ENCODE data around the gene FILIP1. TPM values are rescaled to one million over a fixed set of nuclear protein-coding genes. Genes with fewer than 3 reads are reported as not detected.

FILIP1 gene
- total and polyA plus RNA-seq, 8 donors: 0.31 to 29.8 (median 5.7) TPM

GRCh38 chr6:75279418-75279817, 214.2 kb downstream of the FILIP1 start:
- Histone ChIP-seq H3K36me3 (no peaks in the 10 kb centered on the region), H3K27me3 (no peaks in the 10 kb centered on the region), H3K9me3 (no peaks in the 10 kb centered on the region), H3K4me1 (peaks cover 20 to 88% (median 64%) of the 10 kb centered on the region in 4 donors), H3K27ac (no peak overlapping the region), H3K4me3 (no peak overlapping the region)
- WGBS, 5 donors: 60 to 68% (median 64%) methylated on average over 2 of the region's 2 CpGs
- intact Hi-C loops (cut with DNase I; ENCODE audit: low total_unique reads): no loop called here
- TF ChIP-seq EP300 (IDR thresholded peaks at IDR 0.05) (no peak), POLR2A (IDR thresholded peaks at IDR 0.05) (no peak), POLR2AphosphoS5 (IDR thresholded peaks at IDR 0.05) (no peak)
- TF ChIP-seq, protein P1, sequence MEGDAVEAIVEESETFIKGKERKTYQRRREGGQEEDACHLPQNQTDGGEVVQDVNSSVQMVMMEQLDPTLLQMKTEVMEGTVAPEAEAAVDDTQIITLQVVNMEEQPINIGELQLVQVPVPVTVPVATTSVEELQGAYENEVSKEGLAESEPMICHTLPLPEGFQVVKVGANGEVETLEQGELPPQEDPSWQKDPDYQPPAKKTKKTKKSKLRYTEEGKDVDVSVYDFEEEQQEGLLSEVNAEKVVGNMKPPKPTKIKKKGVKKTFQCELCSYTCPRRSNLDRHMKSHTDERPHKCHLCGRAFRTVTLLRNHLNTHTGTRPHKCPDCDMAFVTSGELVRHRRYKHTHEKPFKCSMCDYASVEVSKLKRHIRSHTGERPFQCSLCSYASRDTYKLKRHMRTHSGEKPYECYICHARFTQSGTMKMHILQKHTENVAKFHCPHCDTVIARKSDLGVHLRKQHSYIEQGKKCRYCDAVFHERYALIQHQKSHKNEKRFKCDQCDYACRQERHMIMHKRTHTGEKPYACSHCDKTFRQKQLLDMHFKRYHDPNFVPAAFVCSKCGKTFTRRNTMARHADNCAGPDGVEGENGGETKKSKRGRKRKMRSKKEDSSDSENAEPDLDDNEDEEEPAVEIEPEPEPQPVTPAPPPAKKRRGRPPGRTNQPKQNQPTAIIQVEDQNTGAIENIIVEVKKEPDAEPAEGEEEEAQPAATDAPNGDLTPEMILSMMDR (IDR thresholded peaks at IDR 0.05): no peak
- no peak for DNase-seq

DNA sequence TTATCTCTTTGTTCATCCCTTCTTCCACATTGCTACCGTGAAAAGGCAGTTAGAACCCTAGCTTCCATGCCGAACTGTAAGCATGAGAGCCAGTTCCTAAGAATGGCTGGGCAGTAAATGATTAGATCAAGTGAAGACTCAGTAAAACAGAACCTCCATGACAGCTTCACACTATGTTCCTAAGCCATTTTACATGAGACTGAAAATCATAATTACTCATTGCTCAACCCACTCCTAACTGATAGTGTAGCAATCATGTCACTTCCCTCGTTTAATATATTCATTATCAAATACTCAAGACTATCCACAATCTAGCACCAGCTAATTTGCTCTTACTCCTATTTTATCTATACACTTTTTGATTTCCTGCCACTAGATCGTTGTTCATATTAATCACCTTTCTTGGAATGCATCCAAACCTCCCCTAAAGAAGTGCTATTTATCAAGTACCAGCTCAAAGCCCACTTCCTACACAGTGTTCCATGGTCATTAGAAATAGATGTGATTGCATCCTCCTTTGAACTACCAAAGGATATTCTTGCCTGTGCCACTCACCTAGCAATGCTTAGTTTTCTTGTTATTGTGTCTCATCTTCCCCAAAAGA, 215.0 kb downstream of the FILIP1 start:
- TF ChIP-seq, protein P1 (IDR thresholded peaks at IDR 0.05): no peak
- TF ChIP-seq EP300 (IDR thresholded peaks at IDR 0.05) (no peak), POLR2A (IDR thresholded peaks at IDR 0.05) (no peak), POLR2AphosphoS5 (IDR thresholded peaks at IDR 0.05) (no peak)
- Histone ChIP-seq H3K9me3 (no peaks in the 10 kb centered on the region), H3K27ac (no peak overlapping the region), H3K27me3 (no peaks in the 10 kb centered on the region), H3K36me3 (no peaks in the 10 kb centered on the region), H3K4me3 (no peak overlapping the region), H3K4me1 (peaks cover 25 to 93% (median 70%) of the 10 kb centered on the region in 4 donors)
- 42 to 51% (median 46%) methylated on average over 4 of the region's 4 CpGs for WGBS, 5 donors
- DNase-seq: no peak
- intact Hi-C loops (cut with DNase I; ENCODE audit: low total_unique reads): no loop called here

DNA sequence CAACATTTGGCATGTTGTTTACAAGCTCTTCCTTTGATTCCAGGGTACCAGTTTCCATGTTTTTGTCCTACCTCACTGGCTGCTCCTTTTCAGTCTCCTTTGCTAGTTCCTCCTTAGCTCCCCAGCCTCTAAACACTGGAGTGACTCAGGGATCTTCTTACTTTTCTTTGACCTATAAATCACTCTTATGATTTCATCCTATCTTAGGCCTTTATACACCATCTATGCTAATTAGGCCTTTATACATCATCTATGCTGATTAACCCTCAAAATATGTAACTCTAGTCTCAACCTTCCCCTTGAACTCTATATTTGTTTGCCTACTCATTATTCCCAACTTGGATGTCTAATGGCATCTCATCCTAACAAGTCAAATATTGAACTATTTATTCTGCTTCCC, 218.5 kb downstream of the FILIP1 start:
- Histone ChIP-seq H3K27me3 (no peaks in the 10 kb centered on the region), H3K4me3 (no peak overlapping the region), H3K27ac (no peak overlapping the region), H3K36me3 (peaks cover 0 to 11% (median 7%) of the 10 kb centered on the region in 4 donors), H3K4me1 (peaks cover 24 to 80% (median 53%) of the 10 kb centered on the region in 4 donors), H3K9me3 (no peaks in the 10 kb centered on the region)
- DNase-seq: no peak
- intact Hi-C loops (cut with DNase I; ENCODE audit: low total_unique reads): no loop called here
- no peak for TF ChIP-seq POLR2A (IDR thresholded peaks at IDR 0.05)
- TF ChIP-seq, protein P1 (IDR thresholded peaks at IDR 0.05): no peak

DNA sequence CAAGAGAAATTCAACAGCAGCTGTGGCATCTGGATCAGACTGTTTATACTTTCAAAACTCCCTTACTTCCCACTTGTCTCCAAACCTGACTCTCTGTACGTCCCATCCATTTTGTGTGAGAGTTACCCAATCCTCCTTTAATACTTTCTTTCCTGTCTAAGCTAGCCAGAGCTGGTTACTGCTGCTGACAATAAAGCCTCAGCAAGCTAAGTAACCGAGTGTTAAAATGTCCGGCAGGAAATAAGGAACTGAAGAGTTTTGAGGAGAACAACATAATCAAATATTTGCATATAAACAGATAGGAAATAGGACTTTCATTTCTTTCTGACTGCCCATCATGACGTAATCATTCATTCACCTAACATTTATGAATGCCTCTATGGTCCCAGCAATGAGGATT, 220.6 kb downstream of the FILIP1 start:
- Histone ChIP-seq H3K27ac (peak overlapping the region in 4 of 5 donors; percentile 10 to 48 (median 35)), H3K9me3 (no peaks in the 10 kb centered on the region), H3K36me3 (peaks cover 0 to 11% (median 7%) of the 10 kb centered on the region in 4 donors), H3K27me3 (no peaks in the 10 kb centered on the region), H3K4me1 (peaks cover 12 to 76% (median 40%) of the 10 kb centered on the region in 4 donors), H3K4me3 (no peak overlapping the region)
- TF ChIP-seq, protein P1 (IDR thresholded peaks at IDR 0.05): no peak
- TF ChIP-seq POLR2A (IDR thresholded peaks at IDR 0.05) (no peak), POLR2AphosphoS5 (IDR thresholded peaks at IDR 0.05) (no peak), EP300 (IDR thresholded peaks at IDR 0.05) (no peak)
- no peak for DNase-seq
- intact Hi-C loops (cut with DNase I; ENCODE audit: low total_unique reads): no loop called here
- 56 to 72% (median 69%) methylated on average over 4 of the region's 4 CpGs for WGBS, 5 donors

All from stomach (tissue), 9 donors.